Keratinocyte (primary cell): ENCODE results near the gene HCN4.

Source experiments
- CTCF ChIP-seq, 3 experiments: IDR thresholded peaks in 1 of 3; conservative IDR thresholded peaks in 1 of 3; optimal IDR thresholded peaks in 1 of 3; 2 replicates in 2 of 3; 3 replicates in 1 of 3; pipeline versions ENCODE3 to v1.5.1; 2011; ENCODE audit warnings: low read length in 3 of 3, mild to moderate bottlenecking in 3 of 3, moderate library complexity in 2 of 3, control low read depth in 1 of 3, inconsistent platforms in 1 of 3; ENCODE audit not compliant: insufficient read depth in 2 of 3; ENCODE audit errors: extremely low read depth in 1 of 3
- EZH2 ChIP-seq: IDR thresholded peaks from one replicate; pipeline ENCODE4 v1.6.1; 2012; ENCODE audit warnings: inconsistent platforms, mild to moderate bottlenecking, low read length, moderate library complexity

- TF ChIP-seq CTCF (optimal IDR thresholded peaks at IDR 0.05 in 1 of 3, IDR thresholded peaks at IDR 0.05 in 1 of 3, conservative IDR thresholded peaks at IDR 0.05 in 1 of 3; ENCODE audit: extremely low read depth in 1 of 3, insufficient read depth in 2 of 3, low read length in 3 of 3) (no peak), EZH2 (no peak)
Measured at GRCh38 chr15:73334086-73334485, 34.7 kb downstream of the HCN4 start.
